ENCODE results near the gene DMBX1. TPM values are rescaled to one million over a fixed set of nuclear protein-coding genes. Genes with fewer than 3 reads are reported as not detected.

The DMBX1 gene
- total and polyA plus RNA-seq, 4 donors = not detected

GRCh38 chr1:46473991-46474390 lies 15.6 kb upstream of the DMBX1 start:
- Histone ChIP-seq H3K9me3 (ENCODE audit: control insufficient read depth in 4 of 4, low read length in 3 of 4) (no peaks in the 10 kb centered on the region), H3K4me1 (ENCODE audit: control insufficient read depth in 4 of 4, insufficient read depth in 4 of 4, low read length in 3 of 4) (no peaks in the 10 kb centered on the region), H3K9ac (ENCODE audit: low read depth in 1 of 2, low read length in 2 of 2) (no peak overlapping the region), H3K36me3 (ENCODE audit: control insufficient read depth in 4 of 4, insufficient read depth in 3 of 4, low read depth in 1 of 4, low read length in 3 of 4) (no peaks in the 10 kb centered on the region), H3K4me3 (ENCODE audit: low read depth in 1 of 3, low read length in 3 of 3) (no peak overlapping the region), H3K27me3 (ENCODE audit: control insufficient read depth in 4 of 4, insufficient read depth in 4 of 4, low read length in 3 of 4) (no peaks in the 10 kb centered on the region), H3K27ac (ENCODE audit: low read depth in 1 of 2, low read length in 2 of 2) (no peak overlapping the region)
- TF ChIP-seq HNF4G (IDR thresholded peaks at IDR 0.05) (no peak), GABPA (IDR thresholded peaks at IDR 0.05 in 1 of 2, conservative IDR thresholded peaks at IDR 0.05 in 1 of 2) (no peak), HNF4A (conservative IDR thresholded peaks at IDR 0.05) (no peak), ATF3 (IDR thresholded peaks at IDR 0.05) (no peak), NR2F2 (IDR thresholded peaks at IDR 0.05) (no peak), JUND (IDR thresholded peaks at IDR 0.05) (no peak), CTCF (IDR thresholded peaks at IDR 0.05; ENCODE audit: low read depth, low read length, missing input control) (no peak), TAF1 (conservative IDR thresholded peaks at IDR 0.05) (no peak), YY1 (IDR thresholded peaks at IDR 0.05) (no peak), RAD21 (IDR thresholded peaks at IDR 0.05) (no peak), FOXA2 (IDR thresholded peaks at IDR 0.05) (no peak), EGR1 (IDR thresholded peaks at IDR 0.05; ENCODE audit: low read depth in 2 of 2) (no peak), RXRA (IDR thresholded peaks at IDR 0.05) (no peak), MAX (IDR thresholded peaks at IDR 0.05) (no peak), FOXA1 (IDR thresholded peaks at IDR 0.05) (no peak), ZBTB33 (IDR thresholded peaks at IDR 0.05) (no peak), SP1 (IDR thresholded peaks at IDR 0.05) (no peak), REST (IDR thresholded peaks at IDR 0.05) (no peak)
- 45% methylated on average over 4 of the region's 4 CpGs for WGBS
- DNase-seq (ENCODE audit: low spot score) = no peak
